ENCODE results near the gene OR52E5. TPM values are rescaled to one million over a fixed set of nuclear protein-coding genes. Genes with fewer than 3 reads are reported as not detected.

Gene OR52E5
- total RNA-seq, 1 experiment from 2014 or later: not detected

- Histone ChIP-seq H3K27ac (ENCODE audit: low read depth, low read length, poor library complexity, severe bottlenecking) (no peak overlapping the region), H3K4me1 (ENCODE audit: insufficient read depth, low read length, poor library complexity, severe bottlenecking) (no peaks in the 10 kb centered on the region), H3K9me3 (ENCODE audit: low read depth, low read length, poor library complexity, severe bottlenecking) (no peaks in the 10 kb centered on the region), H3K36me3 (ENCODE audit: insufficient read depth, low read length, poor library complexity, severe bottlenecking) (no peaks in the 10 kb centered on the region), H3K4me3 (ENCODE audit: low read depth, low read length, poor library complexity, severe bottlenecking) (no peak overlapping the region), H3K27me3 (replicated peaks; ENCODE audit: insufficient read depth, low read depth, low read length, poor library complexity) (no peaks in the 10 kb centered on the region)
- CTCF ChIA-PET: no interaction called here
- TF ChIP-seq EZH2 (IDR thresholded peaks at IDR 0.05; ENCODE audit: borderline replicate concordance, low read depth, low read length, poor library complexity, severe bottlenecking): no peak
- TF ChIP-seq CTCF (conservative IDR thresholded peaks at IDR 0.05; ENCODE audit: low read depth, low read length): no peak
- POLR2A ChIA-PET (ENCODE audit: low non-redundant PET): no interaction called here
- BruUV-seq (replicated peaks): no TSS peak
- no peak for DNase-seq (ENCODE audit: low spot score)
- intact Hi-C loops (cut with micrococcal nuclease; ENCODE audit: unreplicated experiment): no loop called here
Measured at GRCh38 chr11:5931061-5931460, 38.1 kb downstream of the OR52E5 start.

GRCh38 chr11:5932671-5933070, 39.7 kb downstream of the OR52E5 start:
- H3K27ac ChIP-seq (ENCODE audit: low read depth, low read length, poor library complexity, severe bottlenecking): no peak overlapping the region
- no peaks in the 10 kb centered on the region for H3K27me3 ChIP-seq (replicated peaks; ENCODE audit: insufficient read depth, low read depth, low read length, poor library complexity)
- ChIA-PET CTCF (no interaction called here), POLR2A (ENCODE audit: low non-redundant PET) (no interaction called here)
- H3K4me1 ChIP-seq (ENCODE audit: insufficient read depth, low read length, poor library complexity, severe bottlenecking): no peaks in the 10 kb centered on the region
- no peaks in the 10 kb centered on the region for H3K36me3 ChIP-seq (ENCODE audit: insufficient read depth, low read length, poor library complexity, severe bottlenecking)
- intact Hi-C loops (cut with micrococcal nuclease; ENCODE audit: unreplicated experiment): no loop called here
- H3K9me3 ChIP-seq (ENCODE audit: low read depth, low read length, poor library complexity, severe bottlenecking): no peaks in the 10 kb centered on the region
- no peak for TF ChIP-seq CTCF (conservative IDR thresholded peaks at IDR 0.05; ENCODE audit: low read depth, low read length)
- TF ChIP-seq EZH2 (IDR thresholded peaks at IDR 0.05; ENCODE audit: borderline replicate concordance, low read depth, low read length, poor library complexity, severe bottlenecking): no peak
- BruUV-seq (replicated peaks): no TSS peak
- no peak overlapping the region for H3K4me3 ChIP-seq (ENCODE audit: low read depth, low read length, poor library complexity, severe bottlenecking)
- no peak for DNase-seq (ENCODE audit: low spot score)

DNA sequence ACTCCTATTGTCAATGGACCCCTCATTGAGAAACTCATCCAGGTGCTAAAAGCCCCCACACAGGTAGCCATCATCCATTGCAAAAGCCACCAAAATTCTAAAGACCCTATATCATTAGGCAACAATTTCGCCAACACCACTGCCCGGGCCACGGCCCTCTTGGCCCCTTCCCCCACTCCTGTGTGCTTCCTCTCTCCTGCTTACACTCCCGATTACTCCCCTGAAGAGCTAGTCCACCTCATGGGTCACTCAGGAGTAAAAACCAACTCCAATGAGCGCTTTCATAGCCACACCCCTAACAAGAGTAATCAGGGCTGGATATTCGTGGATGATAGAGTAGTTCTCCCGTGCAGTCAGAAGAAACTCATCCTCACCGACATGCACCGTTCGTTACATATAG, 40.1 kb downstream of the OR52E5 start:
- TF ChIP-seq CTCF (conservative IDR thresholded peaks at IDR 0.05; ENCODE audit: low read depth, low read length) (no peak), EZH2 (IDR thresholded peaks at IDR 0.05; ENCODE audit: borderline replicate concordance, low read depth, low read length, poor library complexity, severe bottlenecking) (no peak)
- POLR2A ChIA-PET (ENCODE audit: low non-redundant PET): no interaction called here
- intact Hi-C loops (cut with micrococcal nuclease; ENCODE audit: unreplicated experiment): no loop called here
- Histone ChIP-seq H3K4me1 (ENCODE audit: insufficient read depth, low read length, poor library complexity, severe bottlenecking) (no peaks in the 10 kb centered on the region), H3K27me3 (replicated peaks; ENCODE audit: insufficient read depth, low read depth, low read length, poor library complexity) (no peaks in the 10 kb centered on the region), H3K9me3 (ENCODE audit: low read depth, low read length, poor library complexity, severe bottlenecking) (no peaks in the 10 kb centered on the region), H3K27ac (ENCODE audit: low read depth, low read length, poor library complexity, severe bottlenecking) (no peak overlapping the region), H3K4me3 (ENCODE audit: low read depth, low read length, poor library complexity, severe bottlenecking) (no peak overlapping the region), H3K36me3 (ENCODE audit: insufficient read depth, low read length, poor library complexity, severe bottlenecking) (no peaks in the 10 kb centered on the region)
- CTCF ChIA-PET: no interaction called here
- BruUV-seq (replicated peaks): no TSS peak
- no peak for DNase-seq (ENCODE audit: low spot score)

All from A673 (cell line).